IMR-90 (cell line): ENCODE results near the gene TRPM6. TPM values are rescaled to one million over a fixed set of nuclear protein-coding genes. Genes with fewer than 3 reads are reported as not detected.
A peak's percentile ranks its signal among the peaks of the same experiment; 100 is the strongest.

Source experiments
- ATAC-seq: fragments of 200-7000 bp; cut with Tn5 transposase; 2 replicates; pipeline ENCODE4 v1.9.1; 2020; ENCODE audit warnings: low read depth, mild to moderate bottlenecking, moderate library complexity
- BruUV-seq: library from RNA; stranded (reverse); fragments of 400-500 nt; replicated peaks from 2 replicates; lab custom pipeline; 2021; lab: Mats Ljungman, UMichigan
- CTCF ChIA-PET: fragments of 300-600 bp; formaldehyde crosslinking; extraction: SDS; loops from one replicate; lab custom pipeline; 2021; ENCODE audit warnings: antibody characterized with exemption; lab: Yijun Ruan, JAX
- POLR2A ChIA-PET: fragments of 300-600 bp; sonication (Branson Sonifier 250); formaldehyde crosslinking; loops from one replicate; lab custom pipeline; 2022; ENCODE audit warnings: antibody characterized with exemption; ENCODE audit not compliant: unreplicated experiment; lab: Charles Lee
- DNase-seq: peaks from one replicate; pipeline ENCODE4 v3.0.0; 2013
- H2AFZ ChIP-seq: replicated peaks from 2 replicates; pipeline ENCODE3; 2013; ENCODE audit warnings: low read length, mild to moderate bottlenecking; ENCODE audit not compliant: poor library complexity
- H2AK5ac ChIP-seq: 2 replicates; pipeline ENCODE4 v1.6.1; 2013; ENCODE audit warnings: low read depth, low read length, inconsistent platforms
- H2AK9ac ChIP-seq: replicated peaks from 2 replicates; pipeline ENCODE3; 2013; ENCODE audit warnings: mild to moderate bottlenecking, low read depth, low read length, moderate library complexity; ENCODE audit not compliant: poor library complexity
- H2BK120ac ChIP-seq: 2 replicates; pipeline ENCODE4 v1.6.1; 2013; ENCODE audit warnings: low read depth, low read length, inconsistent platforms
- H2BK15ac ChIP-seq: 3 replicates; pipeline ENCODE4 v1.6.1; 2013; ENCODE audit warnings: low read depth, low read length, inconsistent platforms
- H2BK20ac ChIP-seq: 2 replicates; pipeline ENCODE4 v1.6.1; 2013; ENCODE audit warnings: low read depth, mild to moderate bottlenecking, inconsistent platforms, low read length, moderate library complexity
- H2BK5ac ChIP-seq: 2 replicates; pipeline ENCODE4 v1.6.1; 2013; ENCODE audit warnings: mild to moderate bottlenecking, low read depth, low read length, inconsistent platforms; ENCODE audit not compliant: poor library complexity, severe bottlenecking
- H3K14ac ChIP-seq: replicated peaks from 2 replicates; pipeline ENCODE4 v1.6.1; 2013; ENCODE audit warnings: low read depth, low read length, inconsistent platforms
- H3K18ac ChIP-seq: 2 replicates; pipeline ENCODE4 v1.6.1; 2013; ENCODE audit warnings: low read depth, low read length, control low read depth
- H3K23ac ChIP-seq: 2 replicates; pipeline ENCODE4 v1.6.1; 2013; ENCODE audit warnings: low read depth, low read length, inconsistent platforms
- H3K27ac ChIP-seq: 2 replicates; pipeline ENCODE4 v1.5.1; 2013; ENCODE audit warnings: mild to moderate bottlenecking, control low read depth, low read length; ENCODE audit not compliant: insufficient read depth
- H3K27me3 ChIP-seq: 2 replicates; pipeline ENCODE4 v1.6.1; 2013; ENCODE audit warnings: low read length; ENCODE audit not compliant: control insufficient read depth, insufficient read depth
- H3K36me3 ChIP-seq: 2 replicates; pipeline ENCODE4 v1.6.1; 2013; ENCODE audit warnings: low read length, mixed read lengths; ENCODE audit not compliant: control insufficient read depth, insufficient read depth
- H3K4ac ChIP-seq: 2 replicates; pipeline ENCODE4 v1.6.1; 2013; ENCODE audit warnings: low read depth, low read length, inconsistent platforms
- H3K4me1 ChIP-seq: 2 replicates; pipeline ENCODE4 v1.6.1; 2013; ENCODE audit warnings: low read length, mixed read lengths; ENCODE audit not compliant: control insufficient read depth, insufficient read depth
- H3K4me2 ChIP-seq: 2 replicates; pipeline ENCODE4 v1.6.1; 2013; ENCODE audit warnings: low read depth, mild to moderate bottlenecking, control low read depth, low read length, moderate library complexity
- H3K4me3 ChIP-seq: 2 replicates; pipeline ENCODE4 v1.5.1; 2013; ENCODE audit warnings: low read depth, mild to moderate bottlenecking, control low read depth, low read length, moderate library complexity; ENCODE audit not compliant: insufficient read depth
- H3K56ac ChIP-seq: 2 replicates; pipeline ENCODE4 v1.6.1; 2013; ENCODE audit warnings: low read length, inconsistent platforms; ENCODE audit not compliant: insufficient read depth; ENCODE audit errors: extremely low read depth
- H3K79me1 ChIP-seq, 2 experiments: 2 replicates each; pipeline ENCODE4 v1.6.1; 2013; ENCODE audit warnings: low read length in 2 of 2, inconsistent platforms in 1 of 2, low read depth in 1 of 2
- H3K9ac ChIP-seq: 2 replicates; pipeline ENCODE4 v1.6.1; 2013; ENCODE audit warnings: low read depth, low read length, control low read depth
- H3K9me1 ChIP-seq: 2 replicates; pipeline ENCODE4 v1.6.1; 2013; ENCODE audit warnings: low read length, inconsistent platforms; ENCODE audit not compliant: insufficient read depth
- H3K9me3 ChIP-seq: 2 replicates; pipeline ENCODE4 v1.6.1; 2013; ENCODE audit warnings: low read length; ENCODE audit not compliant: control insufficient read depth, insufficient read depth
- H4K20me1 ChIP-seq: 2 replicates; pipeline ENCODE4 v1.6.1; 2013; ENCODE audit warnings: low read length, inconsistent platforms; ENCODE audit not compliant: insufficient read depth
- H4K5ac ChIP-seq: 2 replicates; pipeline ENCODE4 v1.6.1; 2013; ENCODE audit warnings: mild to moderate bottlenecking, low read depth, low read length, control low read depth
- H4K8ac ChIP-seq, 2 experiments: 2 replicates each; pipeline ENCODE4 v1.6.1; 2013; ENCODE audit warnings: low read depth in 2 of 2, low read length in 2 of 2, control low read depth in 1 of 2, inconsistent platforms in 1 of 2
- H4K91ac ChIP-seq: 2 replicates; pipeline ENCODE4 v1.6.1; 2013; ENCODE audit warnings: low read depth, low read length, inconsistent platforms; ENCODE audit not compliant: insufficient read depth
- BHLHE40 ChIP-seq: fragments of 150-350 bp; IDR thresholded peaks from 2 replicates; pipeline ENCODE4 v1.6.1; 2016; ENCODE audit warnings: mild to moderate bottlenecking, low read depth, low read length
- CEBPB ChIP-seq: IDR thresholded peaks from 2 replicates; pipeline ENCODE4 v1.6.1; 2012; ENCODE audit warnings: low read depth, low read length, improper control_type of control experiment
- CHD1 ChIP-seq: IDR thresholded peaks from 2 replicates; pipeline ENCODE4 v1.6.1; 2012; ENCODE audit warnings: low read depth, low read length, improper control_type of control experiment
- FOS ChIP-seq: fragments of 150-350 bp; IDR thresholded peaks from 2 replicates; pipeline ENCODE4 v1.6.1; 2016; ENCODE audit warnings: low read depth, low read length
- MXI1 ChIP-seq: IDR thresholded peaks from 2 replicates; pipeline ENCODE4 v1.6.1; 2012; ENCODE audit warnings: low read depth, mild to moderate bottlenecking, low read length, moderate library complexity, borderline replicate concordance
- NFE2L2 ChIP-seq: fragments of 150-350 bp; IDR thresholded peaks from 2 replicates; pipeline ENCODE4 v1.6.1; 2016; ENCODE audit warnings: low read depth, mild to moderate bottlenecking, low read length
- POLR2A ChIP-seq: IDR thresholded peaks from 2 replicates; pipeline ENCODE4 v1.6.1; 2012; ENCODE audit warnings: mild to moderate bottlenecking, low read depth, low read length
- RAD21 ChIP-seq: IDR thresholded peaks from 2 replicates; pipeline ENCODE4 v1.6.1; 2012; ENCODE audit warnings: low read length, improper control_type of control experiment
- RCOR1 ChIP-seq: IDR thresholded peaks from 2 replicates; pipeline ENCODE4 v1.6.1; 2012; ENCODE audit warnings: mild to moderate bottlenecking, low read length, improper control_type of control experiment; ENCODE audit not compliant: insufficient replicate concordance
- RFX5 ChIP-seq: IDR thresholded peaks from 2 replicates; pipeline ENCODE4 v1.8.0; 2012; ENCODE audit warnings: low read depth, mild to moderate bottlenecking, low read length, moderate library complexity
- SMC3 ChIP-seq: fragments of 150-350 bp; IDR thresholded peaks from 2 replicates; pipeline ENCODE4 v1.6.1; 2016; ENCODE audit warnings: low read depth, mild to moderate bottlenecking, antibody characterized with exemption, low read length, moderate library complexity
- WGBS, 2 experiments: methylation state at CpG; one replicate each; pipeline versions ENCODE4 v1.1.5 to v1.1.7; 2013; ENCODE audit warnings: missing lambda C conversion rate in 2 of 2; ENCODE audit not compliant: insufficient read length in 1 of 2; ENCODE audit errors: extremely low coverage in 2 of 2; 5-methylcytosine and 5-hydroxymethylcytosine counted together
- dilution Hi-C: fragments of 300-500 bp; cut with HindIII; formaldehyde crosslinking; loops from one replicate; pipeline ENCODE4 v1.14.3; 2018; ENCODE audit warnings: low sequenced_read_pairs; ENCODE audit not compliant: unreplicated experiment
- in situ Hi-C: fragments of 300-500 bp; cut with MboI; formaldehyde crosslinking; loops from 3 replicates; pipeline ENCODE4 v1.14.3; 2019; ENCODE audit warnings: low sequenced_read_pairs, inconsistent platforms, mixed read lengths
- intact Hi-C: fragments of 100-400 bp; cut with micrococcal nuclease; formaldehyde crosslinking; loops from 2 replicates; pipeline ENCODE4 v1.10.0; 2022
- polyA plus RNA-seq, 3 experiments: library from polyadenylated mRNA; depleted of rRNA; stranded (reverse); fragments of >200 nt; gene quantifications; 2 replicates each; pipeline ENCODE4 v1.2.3, GENCODE V29; 2012; ENCODE audit warnings: low replicate concordance in 1 of 3
- total RNA-seq: library from RNA; depleted of rRNA; stranded (reverse); fragments of >200 nt; gene quantifications from 2 replicates; pipeline ENCODE4 v1.2.3, GENCODE V29; 2012

TRPM6 gene
- total and polyA plus RNA-seq, 2 of the 4 experiments (the other 2 are of a cell fraction): under 0.01 to 0.02 TPM

GRCh38 chr9:74765481-74765971 is 122.2 kb downstream of the TRPM6 start:
- intact Hi-C loops: no loop called here
- no TSS peak for BruUV-seq

More at GRCh38 chr9:74765481-74765971, 122.2 kb downstream of the TRPM6 start:
- no peaks in the 10 kb centered on the region for H3K36me3 ChIP-seq
- no peaks in the 10 kb centered on the region for H3K79me1 ChIP-seq
- H4K20me1 ChIP-seq: no peaks in the 10 kb centered on the region
- POLR2A ChIA-PET: no interaction called here
- TF ChIP-seq MXI1: no peak
- no peak for TF ChIP-seq RAD21
- TF ChIP-seq SMC3: no peak
- no peak for TF ChIP-seq CHD1
- no peak for TF ChIP-seq RFX5
- no peak for TF ChIP-seq POLR2A
- TF ChIP-seq NFE2L2: no peak
- TF ChIP-seq RCOR1: no peak
- no peak for TF ChIP-seq FOS
- TF ChIP-seq CEBPB: no peak
- no peak for TF ChIP-seq BHLHE40
- no peak for DNase-seq
- in situ Hi-C loops (no loop called here), dilution Hi-C loops (no loop called here)
- H3K4me3 ChIP-seq: no peak overlapping the region
- no peak overlapping the region for H2AFZ ChIP-seq
- peak overlapping the region; percentile 53; the same call in 1 of the 2 replicates for H3K4me2 ChIP-seq
- no peak overlapping the region for H2AK5ac ChIP-seq
- CTCF ChIA-PET: no interaction called here
- no peak overlapping the region for H3K18ac ChIP-seq
- H4K8ac ChIP-seq: no peak overlapping the region
- no peak overlapping the region for H2BK120ac ChIP-seq
- H3K4ac ChIP-seq: no peak overlapping the region
- no peak overlapping the region for H3K23ac ChIP-seq
- WGBS, 2 experiments: no CpG with 5 or more reads among the region's 3 CpGs
- no peak overlapping the region for H3K14ac ChIP-seq
- peaks cover 2% of the 10 kb centered on the region for H3K4me1 ChIP-seq
- H3K27me3 ChIP-seq: 0 out of 2 replicates have a peak, but pooled peaks cover 3% of the 10 kb centered on the region
- no peak overlapping the region for H4K91ac ChIP-seq
- no peak overlapping the region for H3K56ac ChIP-seq
- H3K9me3 ChIP-seq: no peaks in the 10 kb centered on the region
- no peak overlapping the region for H3K9ac ChIP-seq
- no peak overlapping the region for H2AK9ac ChIP-seq
- H3K9me1 ChIP-seq: no peaks in the 10 kb centered on the region
- no peak overlapping the region for H2BK5ac ChIP-seq
- H2BK15ac ChIP-seq: no peak overlapping the region
- no peak for ATAC-seq
- H3K27ac ChIP-seq: no peak overlapping the region
- no peak overlapping the region; the same call in 1 of the 2 replicates for H4K5ac ChIP-seq
- no peak overlapping the region for H2BK20ac ChIP-seq
